Activated CD8-positive, alpha-beta memory T cell treated with anti-CD3 and anti-CD28 coated beads, Interleukin-2, amount 50 U/mL, for 1 hour (primary cell): Measurements from ENCODE around the gene TGIF1.

Experiments used
- DNase-seq: peaks from one replicate; pipeline ENCODE4 v3.0.0-alpha.2; 2020; ENCODE audit errors: extremely low read depth

The TGIF1 gene

GRCh38 chr18:3434685-3435084 lies 15.3 kb upstream of the TGIF1 start:
- no peak for DNase-seq

GRCh38 chr18:3440341-3440740 lies 9.6 kb upstream of the TGIF1 start:
- no peak for DNase-seq

GRCh38 chr18:3441290-3441689 lies 8.7 kb upstream of the TGIF1 start:
- no peak for DNase-seq

- DNase-seq: no peak
Observed at GRCh38 chr18:3442919-3443318, 7.1 kb upstream of the TGIF1 start.

GRCh38 chr18:3444296-3444695 lies 5.7 kb upstream of the TGIF1 start:
- no peak for DNase-seq

- no peak for DNase-seq
Observed at GRCh38 chr18:3444954-3445353, 5.0 kb upstream of the TGIF1 start.

- no peak for DNase-seq
Observed at GRCh38 chr18:3447068-3447894, 2.7 kb upstream of the TGIF1 start.

GRCh38 chr18:3447895-3448837 lies 1.8 kb upstream of the TGIF1 start:
- DNase-seq: peak; percentile 77

- DNase-seq: no peak
Observed at GRCh38 chr18:3448838-3449511, 997 bp upstream of the TGIF1 start.

GRCh38 chr18:3449512-3450011 lies 410 bp upstream of the TGIF1 start:
- no peak for DNase-seq

- DNase-seq: no peak
Observed at GRCh38 chr18:3450799-3451182, 819 bp downstream of the TGIF1 start.

- peak; percentile 84 for DNase-seq
Observed at GRCh38 chr18:3451183-3451988, 1.4 kb downstream of the TGIF1 start.

GRCh38 chr18:3451989-3452749 lies 2.2 kb downstream of the TGIF1 start:
- DNase-seq: no peak

- DNase-seq: no peak
Observed at GRCh38 chr18:3452750-3453539, 3.0 kb downstream of the TGIF1 start.

- no peak for DNase-seq
Observed at GRCh38 chr18:3453540-3454364, 3.8 kb downstream of the TGIF1 start.

GRCh38 chr18:3454365-3455089 lies 4.6 kb downstream of the TGIF1 start:
- DNase-seq: no peak

GRCh38 chr18:3455090-3455635 lies 5.2 kb downstream of the TGIF1 start:
- no peak for DNase-seq
